Cardiac muscle cell (in vitro differentiated cells and primary cell): ENCODE measurements around the gene CUL1. TPM values are rescaled to one million over a fixed set of nuclear protein-coding genes. Genes with fewer than 3 reads are reported as not detected.
"Not testable (repeated sequence)": the region's sequence is repeated elsewhere in the genome, so short reads cannot be mapped to it uniquely, and the experiment has no call there.

Experiments
- DNase-seq, 2 donors: peaks; one replicate each; pipeline versions ENCODE4 v3.0.0 to v3.0.0-alpha.2; 2010 to 2017; ENCODE audit warnings: low read depth in 1 of 2, low spot score in 1 of 2
- H3K27ac ChIP-seq: fragments of 200-600 bp; sonication (generic); 2 replicates; pipeline ENCODE4 v1.5.1; 2016
- H3K27me3 ChIP-seq: fragments of 200-600 bp; sonication (generic); 2 replicates; pipeline ENCODE4 v1.6.0; 2016; ENCODE audit warnings: control low read depth
- H3K36me3 ChIP-seq: fragments of 200-600 bp; sonication (generic); 2 replicates; pipeline ENCODE4 v1.5.1; 2016; ENCODE audit warnings: control low read depth
- H3K4me1 ChIP-seq: fragments of 200-600 bp; sonication (generic); 2 replicates; pipeline ENCODE4 v1.8.1; 2017; ENCODE audit warnings: low read depth, mild to moderate bottlenecking, mixed run types
- H3K4me3 ChIP-seq: fragments of 200-600 bp; sonication (generic); 2 replicates; pipeline ENCODE4 v1.5.1; 2016; ENCODE audit warnings: mild to moderate bottlenecking
- H3K9me3 ChIP-seq: fragments of 200-600 bp; sonication (generic); 2 replicates; pipeline ENCODE4 v1.5.1; 2017; ENCODE audit warnings: low read depth, mild to moderate bottlenecking, control low read depth
- CTCF ChIP-seq: IDR thresholded peaks from 2 replicates; pipeline ENCODE4 v1.5.1; 2012; ENCODE audit warnings: low read depth, mild to moderate bottlenecking, low read length
- polyA plus RNA-seq: library from polyadenylated mRNA; unstranded; fragments of >200 nt; fragmentation: Nextera tagmentation; extraction: Ambion mirVana; gene quantifications from 2 replicates; pipeline ENCODE4 v1.2.1, GENCODE V29; 2016
- total RNA-seq: library from RNA; depleted of rRNA; stranded (reverse); fragments of >200 nt; gene quantifications from 2 replicates; pipeline ENCODE4 v1.2.3, GENCODE V29; 2016

CUL1 gene
- total and polyA plus RNA-seq, 2 experiments from 2014 or later, result 58.8 to 71.6 TPM

- H3K4me1 ChIP-seq, result peaks cover 27% of the 10 kb centered on the region
- TF ChIP-seq CTCF, result no peak
- peak overlapping the region; percentile 99 for H3K27ac ChIP-seq
- H3K4me3 ChIP-seq, result peak overlapping the region; percentile 64
- no peaks in the 10 kb centered on the region for H3K36me3 ChIP-seq
- no peaks in the 10 kb centered on the region for H3K9me3 ChIP-seq
- no peaks in the 10 kb centered on the region for H3K27me3 ChIP-seq
- DNase-seq, result peak; percentile 39 to 61
Observed at GRCh38 chr7:148699782-148700629, 1.3 kb downstream of the CUL1 start.

- Histone ChIP-seq H3K4me1 (peaks cover 34% of the 10 kb centered on the region), H3K27me3 (no peaks in the 10 kb centered on the region), H3K36me3 (no peaks in the 10 kb centered on the region), H3K4me3 (peak overlapping the region; percentile 64), H3K27ac (peak overlapping the region; percentile 99), H3K9me3 (no peaks in the 10 kb centered on the region)
- DNase-seq, result peak; percentile 46 to 65
- no peak for TF ChIP-seq CTCF
Observed at GRCh38 chr7:148700661-148701064, 2.0 kb downstream of the CUL1 start.

- DNase-seq, result peak in 1 of 2 donors; percentile 30
- Histone ChIP-seq H3K9me3 (no peaks in the 10 kb centered on the region), H3K4me3 (no peak overlapping the region), H3K27ac (peak overlapping the region; percentile 99), H3K36me3 (no peaks in the 10 kb centered on the region), H3K4me1 (peaks cover 41% of the 10 kb centered on the region), H3K27me3 (no peaks in the 10 kb centered on the region)
- no peak for TF ChIP-seq CTCF
Observed at GRCh38 chr7:148701414-148701813, 2.7 kb downstream of the CUL1 start.

- H3K4me3 ChIP-seq, result no peak overlapping the region
- DNase-seq, result peak in 1 of 2 donors; percentile 21
- no peaks in the 10 kb centered on the region for H3K27me3 ChIP-seq
- no peak for TF ChIP-seq CTCF
- no peaks in the 10 kb centered on the region for H3K36me3 ChIP-seq
- no peaks in the 10 kb centered on the region for H3K9me3 ChIP-seq
- peaks cover 48% of the 10 kb centered on the region for H3K4me1 ChIP-seq
- no peak overlapping the region for H3K27ac ChIP-seq
Observed at GRCh38 chr7:148702876-148703670, 4.4 kb downstream of the CUL1 start.

- H3K4me1 ChIP-seq, result peaks cover 53% of the 10 kb centered on the region
- H3K27me3 ChIP-seq, result not testable (repeated sequence)
Observed at GRCh38 chr7:148703671-148703962, 4.9 kb downstream of the CUL1 start.

GRCh38 chr7:148704189-148704588 is 5.5 kb downstream of the CUL1 start:
- peaks cover 56% of the 10 kb centered on the region for H3K4me1 ChIP-seq

More at GRCh38 chr7:148703671-148703962, 4.9 kb downstream of the CUL1 start:
- not testable (repeated sequence) for H3K36me3 ChIP-seq, H3K27ac ChIP-seq, H3K9me3 ChIP-seq, H3K4me3 ChIP-seq, DNase-seq

More at GRCh38 chr7:148704189-148704588, 5.5 kb downstream of the CUL1 start:
- no peak overlapping the region for H3K4me3 ChIP-seq
- DNase-seq, result no peak
- no peaks in the 10 kb centered on the region for H3K36me3 ChIP-seq
- no peaks in the 10 kb centered on the region for H3K9me3 ChIP-seq
- H3K27ac ChIP-seq, result no peak overlapping the region
- no peak for TF ChIP-seq CTCF
- H3K27me3 ChIP-seq, result no peaks in the 10 kb centered on the region
